H9 (cell line): ENCODE measurements around the gene SIGLEC11. TPM values are rescaled to one million over a fixed set of nuclear protein-coding genes. Genes with fewer than 3 reads are reported as not detected.

Experiments
- DNase-seq: peaks from one replicate; pipeline ENCODE4 v3.0.0-alpha.2; 2017
- H2AFZ ChIP-seq: one replicate; pipeline ENCODE4 v1.6.1; 2013; ENCODE audit warnings: mild to moderate bottlenecking, low read length, control low read depth, moderate library complexity
- H2AK5ac ChIP-seq: 2 replicates; pipeline ENCODE4 v1.6.1; 2013; ENCODE audit warnings: low read length, control low read depth, mixed read lengths; ENCODE audit not compliant: insufficient read length
- H2BK120ac ChIP-seq: one replicate; pipeline ENCODE4 v1.6.1; 2013; ENCODE audit warnings: low read depth, mild to moderate bottlenecking, low read length, control low read depth, inconsistent platforms; ENCODE audit not compliant: poor library complexity, severe bottlenecking
- H2BK12ac ChIP-seq: 2 replicates; pipeline ENCODE4 v1.6.1; 2013; ENCODE audit warnings: low read length, control low read depth, mixed read lengths, low read depth; ENCODE audit not compliant: insufficient read length
- H2BK15ac ChIP-seq: 2 replicates; pipeline ENCODE4 v1.6.1; 2013; ENCODE audit warnings: low read depth, low read length, control low read depth
- H2BK20ac ChIP-seq: one replicate; pipeline ENCODE4 v1.6.1; 2013; ENCODE audit warnings: low read depth, mild to moderate bottlenecking, low read length, control low read depth, inconsistent platforms; ENCODE audit not compliant: poor library complexity, severe bottlenecking
- H2BK5ac ChIP-seq: 2 replicates; pipeline ENCODE4 v1.6.1; 2013; ENCODE audit warnings: low read length, control low read depth, mixed read lengths; ENCODE audit not compliant: insufficient read length
- H3K14ac ChIP-seq: 2 replicates; pipeline ENCODE4 v1.6.1; 2013; ENCODE audit warnings: low read length, control low read depth; ENCODE audit not compliant: insufficient read depth
- H3K18ac ChIP-seq: 2 replicates; pipeline ENCODE4 v1.6.1; 2013; ENCODE audit warnings: low read depth, mild to moderate bottlenecking, mixed read lengths, low read length, control low read depth; ENCODE audit not compliant: insufficient read length
- H3K23ac ChIP-seq: 2 replicates; pipeline ENCODE4 v1.6.1; 2013; ENCODE audit warnings: low read length, control low read depth, mixed read lengths, low read depth; ENCODE audit not compliant: insufficient read length
- H3K23me2 ChIP-seq: 2 replicates; pipeline ENCODE4 v1.6.1; 2013; ENCODE audit warnings: low read depth, mild to moderate bottlenecking, mixed read lengths, low read length, control low read depth; ENCODE audit not compliant: insufficient read length, poor library complexity, severe bottlenecking
- H3K27ac ChIP-seq: 2 replicates; pipeline ENCODE4 v1.5.1; 2013; ENCODE audit warnings: low read length, control low read depth, mixed read lengths, low read depth; ENCODE audit not compliant: insufficient read length
- H3K27me3 ChIP-seq: 2 replicates; pipeline ENCODE4 v1.6.1; 2013; ENCODE audit warnings: low read length, control low read depth, inconsistent platforms; ENCODE audit not compliant: insufficient read depth
- H3K4ac ChIP-seq: 2 replicates; pipeline ENCODE4 v1.6.1; 2013; ENCODE audit warnings: low read depth, mild to moderate bottlenecking, control low read depth, inconsistent platforms, low read length, moderate library complexity
- H3K4me1 ChIP-seq: 2 replicates; pipeline ENCODE4 v1.6.1; 2013; ENCODE audit warnings: low read length, control low read depth, inconsistent platforms; ENCODE audit not compliant: insufficient read depth
- H3K4me2 ChIP-seq: 2 replicates; pipeline ENCODE4 v1.6.1; 2013; ENCODE audit warnings: low read length, control low read depth, mixed read lengths; ENCODE audit not compliant: insufficient read length, insufficient read depth
- H3K56ac ChIP-seq: 2 replicates; pipeline ENCODE4 v1.6.1; 2013; ENCODE audit warnings: low read depth, mild to moderate bottlenecking, mixed read lengths, low read length, control low read depth; ENCODE audit not compliant: insufficient read length
- H3K79me1 ChIP-seq: 2 replicates; pipeline ENCODE4 v1.6.1; 2013; ENCODE audit warnings: low read depth, mild to moderate bottlenecking, moderate library complexity, low read length, control low read depth, inconsistent platforms; ENCODE audit not compliant: insufficient read depth, poor library complexity, severe bottlenecking
- H3K79me2 ChIP-seq: 2 replicates; pipeline ENCODE4 v1.6.1; 2013; ENCODE audit warnings: low read length, control low read depth, inconsistent platforms; ENCODE audit not compliant: insufficient read depth
- H3K9ac ChIP-seq: 2 replicates; pipeline ENCODE4 v1.6.1; 2013; ENCODE audit warnings: low read length, control low read depth, mixed read lengths; ENCODE audit not compliant: insufficient read length; ENCODE audit errors: extremely low read depth
- H3K9me3 ChIP-seq: one replicate; pipeline ENCODE4 v1.6.1; 2013; ENCODE audit warnings: low read depth, low read length, inconsistent platforms; ENCODE audit not compliant: control insufficient read depth
- H3T11ph ChIP-seq: one replicate; pipeline ENCODE4 v1.6.1; 2013; ENCODE audit warnings: mild to moderate bottlenecking, low read length, control low read depth, inconsistent platforms
- H4K20me1 ChIP-seq: one replicate; pipeline ENCODE4 v1.6.1; 2013; ENCODE audit not compliant: control insufficient read depth, insufficient read length, insufficient read depth
- H4K5ac ChIP-seq: 2 replicates; pipeline ENCODE4 v1.6.1; 2013; ENCODE audit warnings: low read depth, mild to moderate bottlenecking, mixed read lengths, low read length, control low read depth; ENCODE audit not compliant: insufficient read length
- H4K8ac ChIP-seq: replicated peaks from 2 replicates; pipeline ENCODE4 v1.6.1; 2013; ENCODE audit warnings: low read length, control low read depth, mixed read lengths, low read depth; ENCODE audit not compliant: insufficient read length
- H4K91ac ChIP-seq: 2 replicates; pipeline ENCODE4 v1.6.1; 2013; ENCODE audit warnings: low read depth, mild to moderate bottlenecking, moderate library complexity, mixed read lengths, low read length, control low read depth; ENCODE audit not compliant: insufficient read length
- H3K27ac Mint-ChIP-seq, 3 experiments: 2 replicates in 2 of 3; 3 replicates in 1 of 3; pipeline ENCODE4 v1.8.0; 2020 to 2021; ENCODE audit warnings: mixed read lengths in 3 of 3, mild to moderate bottlenecking in 1 of 3, moderate library complexity in 1 of 3
- H3K27me3 Mint-ChIP-seq: 2 replicates; pipeline ENCODE4 v1.8.0; 2021; ENCODE audit warnings: low read depth, mild to moderate bottlenecking, moderate library complexity, mixed read lengths
- H3K36me3 Mint-ChIP-seq, 3 experiments: 2 replicates in 2 of 3; 3 replicates in 1 of 3; pipeline ENCODE4 v1.8.0; 2020 to 2021; ENCODE audit warnings: low read depth in 3 of 3, mixed read lengths in 3 of 3; ENCODE audit not compliant: insufficient read depth in 1 of 3
- H3K4me1 Mint-ChIP-seq, 2 experiments: 2 replicates each; pipeline ENCODE4 v1.8.0; 2020; ENCODE audit warnings: mixed read lengths in 2 of 2
- H3K4me3 Mint-ChIP-seq, 2 experiments: 2 replicates in 1 of 2; 3 replicates in 1 of 2; pipeline ENCODE4 v1.8.0; 2020 to 2021; ENCODE audit warnings: mild to moderate bottlenecking in 2 of 2, mixed read lengths in 2 of 2, moderate library complexity in 1 of 2
- H3K9me3 Mint-ChIP-seq, 2 experiments: 2 replicates in 1 of 2; 3 replicates in 1 of 2; pipeline ENCODE4 v1.8.0; 2020; ENCODE audit warnings: mild to moderate bottlenecking in 2 of 2, mixed read lengths in 2 of 2, moderate library complexity in 1 of 2
- CTCF ChIP-seq: fragments of 200-600 bp; sonication (generic); conservative IDR thresholded peaks from 3 replicates; pipeline ENCODE4 v1.8.0; 2021; ENCODE audit warnings: antibody characterized with exemption, mild to moderate bottlenecking
- WGBS: extraction: QIAGEN DNeasy Blood & Tissue Kit; methylation state at CpG from one replicate; pipeline ENCODE4 v1.1.7; 2013; ENCODE audit warnings: missing lambda C conversion rate, low lambda C conversion rate, mixed read lengths; ENCODE audit not compliant: insufficient read length; ENCODE audit errors: extremely low coverage; 5-methylcytosine and 5-hydroxymethylcytosine counted together
- total RNA-seq: library from RNA; stranded (reverse); gene quantifications from 2 replicates; pipeline ENCODE4 v1.2.1, GENCODE V29; 2021

The SIGLEC11 gene
- total RNA-seq, 1 experiment from 2014 or later = not detected

GRCh38 chr19:49938662-49939061, 22.3 kb downstream of the SIGLEC11 start:
- H3T11ph ChIP-seq = no peak overlapping the region
- no peak overlapping the region for H2BK120ac ChIP-seq
- no peaks in the 10 kb centered on the region for H3K4me1 ChIP-seq
- H2BK15ac ChIP-seq = no peak overlapping the region
- no peak overlapping the region for H4K8ac ChIP-seq
- no peak for TF ChIP-seq CTCF
- Mint-ChIP-seq H3K27me3 (peaks cover 12% of the 10 kb centered on the region), H3K36me3 (peaks cover 0 to 1% (median under 1%) of the 10 kb centered on the region in 3 experiments; a peak in 1 of 7 replicates), H3K9me3 (no peaks in the 10 kb centered on the region), H3K4me1 (0 out of 4 replicates have a peak, but pooled peaks cover 0 to 1% of the 10 kb centered on the region in 2 experiments), H3K4me3 (no peak overlapping the region), H3K27ac (no peak overlapping the region)
- WGBS = no CpG with 5 or more reads among the region's 4 CpGs
- H2BK5ac ChIP-seq = no peak overlapping the region
- H2BK12ac ChIP-seq = no peak overlapping the region
- no peak overlapping the region for H3K4me2 ChIP-seq
- H3K9me3 ChIP-seq = no peaks in the 10 kb centered on the region
- no peak for DNase-seq
- no peaks in the 10 kb centered on the region for H3K79me2 ChIP-seq
- H3K23me2 ChIP-seq = no peaks in the 10 kb centered on the region
- no peak overlapping the region for H3K23ac ChIP-seq
- no peak overlapping the region for H2AK5ac ChIP-seq
- H4K5ac ChIP-seq = no peak overlapping the region
- no peak overlapping the region for H3K14ac ChIP-seq
- H3K9ac ChIP-seq = no peak overlapping the region
- H3K4ac ChIP-seq = no peak overlapping the region
- H3K27ac ChIP-seq = no peak overlapping the region
- H2BK20ac ChIP-seq = no peak overlapping the region
- no peak overlapping the region for H3K56ac ChIP-seq
- H4K20me1 ChIP-seq = no peaks in the 10 kb centered on the region
- no peaks in the 10 kb centered on the region for H3K27me3 ChIP-seq
- no peak overlapping the region for H4K91ac ChIP-seq
- H3K79me1 ChIP-seq = no peaks in the 10 kb centered on the region
- no peak overlapping the region for H2AFZ ChIP-seq
- H3K18ac ChIP-seq = no peak overlapping the region
